K562 (cell line): ENCODE data around the gene OTOG. TPM values are rescaled to one million over a fixed set of nuclear protein-coding genes. Genes with fewer than 3 reads are reported as not detected.

Experiments used
- ATAC-seq: fragments of 200-7000 bp; cut with Tn5 transposase; 3 replicates; pipeline ENCODE4 v1.9.1; 2020; ENCODE audit warnings: moderate library complexity
- BruUV-seq: library from RNA; stranded (reverse); fragments of 400-500 nt; replicated peaks from 2 replicates; lab custom pipeline; 2021; lab: Mats Ljungman, UMichigan
- CTCF ChIA-PET: fragments of 300-600 bp; formaldehyde crosslinking; extraction: SDS; loops from one replicate; lab custom pipeline; 2021; ENCODE audit warnings: low intra/inter-chr PET ratio; lab: Yijun Ruan, JAX
- POLR2A ChIA-PET: fragments of 300-600, 350-650 bp; sonication (Branson Sonifier 250); formaldehyde crosslinking; extraction: SDS; loops from one replicate; lab custom pipeline; 2021; ENCODE audit warnings: antibody characterized with exemption, inconsistent platforms; lab: Yijun Ruan, JAX
- DNase-seq, 4 experiments: peaks; one replicate each; pipeline versions ENCODE4 v3.0.0 to v3.0.0-alpha.2; 2011 to 2018; ENCODE audit warnings: low spot score in 3 of 4, mixed read lengths in 3 of 4; ENCODE audit errors: extremely low read depth in 1 of 4
- FAIRE-seq: peaks from 2 replicates; lab custom pipeline; 2011; peaks lifted over from hg19 to GRCh38; lab: Jason Lieb, UNC
- H2AFZ ChIP-seq: 2 replicates; pipeline ENCODE4 v1.6.0; 2011; ENCODE audit warnings: low read depth, low read length, control low read depth, inconsistent platforms
- H3K27ac ChIP-seq: fragments of 200-600 bp; 3 replicates; pipeline ENCODE4 v1.8.0; 2011; ENCODE audit warnings: low read depth, mild to moderate bottlenecking, control low read depth, inconsistent platforms, low read length, moderate library complexity, mixed read lengths; ENCODE audit errors: extremely low read depth
- H3K27me3 ChIP-seq, 2 experiments: fragments of 300-600 bp in 1 of 2; 2 replicates in 1 of 2; 3 replicates in 1 of 2; pipeline versions ENCODE4 v1.6.0 to v1.8.0; 2011; ENCODE audit warnings: inconsistent platforms in 2 of 2, low read length in 2 of 2, mild to moderate bottlenecking in 1 of 2, mixed read lengths in 1 of 2, moderate library complexity in 1 of 2; ENCODE audit not compliant: control insufficient read depth in 2 of 2, insufficient read depth in 2 of 2
- H3K36me3 ChIP-seq: fragments of 300-600 bp; 3 replicates; pipeline ENCODE4 v1.8.0; 2011; ENCODE audit warnings: mild to moderate bottlenecking, low read length, inconsistent platforms; ENCODE audit not compliant: control insufficient read depth, insufficient read depth
- H3K4me1 ChIP-seq, 2 experiments: fragments of 200-600 bp in 1 of 2; replicated peaks in 1 of 2; 2 replicates in 1 of 2; 3 replicates in 1 of 2; pipeline versions ENCODE4 v1.5.1 to v1.8.0; 2011; ENCODE audit warnings: inconsistent platforms in 2 of 2, low read length in 2 of 2, mild to moderate bottlenecking in 1 of 2, mixed read lengths in 1 of 2, moderate library complexity in 1 of 2; ENCODE audit not compliant: control insufficient read depth in 2 of 2, insufficient read depth in 2 of 2
- H3K4me2 ChIP-seq: 2 replicates; pipeline ENCODE4 v1.6.1; 2011; ENCODE audit warnings: low read length, control low read depth, inconsistent platforms, mixed read lengths; ENCODE audit not compliant: insufficient read depth
- H3K4me3 ChIP-seq: fragments of 200-600 bp; sonication (generic), shearing (Covaris generic); 2 replicates; pipeline ENCODE4 v1.5.1; 2016; ENCODE audit warnings: control low read depth, inconsistent platforms
- H3K79me2 ChIP-seq: fragments of 200-600 bp; 3 replicates; pipeline ENCODE4 v1.8.0; 2011; ENCODE audit warnings: low read length, inconsistent platforms; ENCODE audit not compliant: control insufficient read depth, insufficient read depth
- H3K9ac ChIP-seq, 2 experiments: 2 replicates each; pipeline versions ENCODE4 v1.6.0 to v1.6.1; 2011; ENCODE audit warnings: low read depth in 2 of 2, low read length in 2 of 2, control low read depth in 1 of 2, inconsistent platforms in 1 of 2, mild to moderate bottlenecking in 1 of 2, mixed read lengths in 1 of 2; ENCODE audit not compliant: insufficient read depth in 1 of 2
- H3K9me1 ChIP-seq: one replicate; pipeline ENCODE4 v1.6.0; 2011; ENCODE audit warnings: inconsistent platforms, mild to moderate bottlenecking, low read length, moderate library complexity; ENCODE audit not compliant: control insufficient read depth, insufficient read depth
- H3K9me3 ChIP-seq: replicated peaks from 2 replicates; pipeline ENCODE4 v1.5.1; 2011; ENCODE audit warnings: low read depth, low read length, inconsistent platforms; ENCODE audit not compliant: control insufficient read depth, insufficient read depth
- H4K20me1 ChIP-seq: replicated peaks from 2 replicates; pipeline ENCODE4 v1.6.1; 2011; ENCODE audit warnings: low read length, inconsistent platforms, mixed read lengths; ENCODE audit not compliant: control insufficient read depth, insufficient read depth
- FOSL1 ChIP-seq: fragments of 200-800 bp; sonication (Bioruptor generic); conservative IDR thresholded peaks from 2 replicates; pipeline ENCODE4 v1.6.1; 2016; ENCODE audit warnings: missing genetic modification characterization, missing compliant biosample characterization
- FOXA3 ChIP-seq, 2 experiments: fragments of 450-650 bp in 1 of 2; sonication (generic) in 1 of 2; formaldehyde crosslinking; IDR thresholded peaks in 1 of 2; conservative IDR thresholded peaks in 1 of 2; 2 replicates each; pipeline versions ENCODE4 v1.4.0 to v1.8.0; 2020 to 2022; ENCODE audit warnings: mild to moderate bottlenecking in 2 of 2, missing genetic modification reagents in 1 of 2
- GTF2E2 ChIP-seq: fragments of 200-800 bp; sonication (Bioruptor generic); IDR thresholded peaks from 2 replicates; pipeline ENCODE4 v1.6.1; 2016; ENCODE audit warnings: missing genetic modification characterization, missing compliant biosample characterization
- HIVEP1 ChIP-seq: fragments of 250-450 bp; sonication (Bioruptor Pico); IDR thresholded peaks from 2 replicates; pipeline ENCODE4 v1.4.0; 2020; ENCODE audit warnings: mild to moderate bottlenecking
- JUND ChIP-seq, 2 experiments: IDR thresholded peaks; 2 replicates in 1 of 2; 3 replicates in 1 of 2; pipeline ENCODE4 v1.6.1; 2011; ENCODE audit warnings: borderline replicate concordance in 2 of 2, low read depth in 2 of 2, low read length in 2 of 2, improper control_type of control experiment in 1 of 2, missing biosample characterization in 1 of 2, missing genetic modification characterization in 1 of 2, missing genetic modification reagents in 1 of 2
- PCBP2 ChIP-seq: fragments of 200-400 bp; formaldehyde crosslinking; IDR thresholded peaks from 2 replicates; pipeline ENCODE4 v1.6.1; 2018; ENCODE audit warnings: low read length, low read depth, mild to moderate bottlenecking, moderate library complexity; ENCODE audit not compliant: poor library complexity, severe bottlenecking
- XRCC5 ChIP-seq: fragments of 200-400 bp; formaldehyde crosslinking; IDR thresholded peaks from 2 replicates; pipeline ENCODE4 v1.6.1; 2017; ENCODE audit warnings: low read depth, mild to moderate bottlenecking, low read length
- ZBTB17 ChIP-seq: fragments of 450-650 bp; formaldehyde crosslinking; IDR thresholded peaks from 2 replicates; pipeline ENCODE4 v1.4.0; 2020; ENCODE audit warnings: mild to moderate bottlenecking
- ZC3H8 ChIP-seq: fragments of 450-650 bp; IDR thresholded peaks from 2 replicates; pipeline ENCODE4 v1.6.1; 2017
- ZFPM2 ChIP-seq: fragments of 250-450 bp; sonication (Bioruptor Pico); IDR thresholded peaks from 2 replicates; pipeline ENCODE4 v1.5.1; 2022; ENCODE audit warnings: mild to moderate bottlenecking
- ZNF589 ChIP-seq: fragments of 200-800 bp; sonication (Bioruptor generic); IDR thresholded peaks from 2 replicates; pipeline ENCODE4 v1.6.1; 2016; ENCODE audit warnings: low read depth, missing genetic modification characterization, missing compliant biosample characterization
- ZNF79 ChIP-seq: fragments of 250-450 bp; sonication (Bioruptor Pico); IDR thresholded peaks from 2 replicates; pipeline ENCODE4 v1.4.0; 2020; ENCODE audit warnings: low read depth, mild to moderate bottlenecking, moderate library complexity
- WGBS: fragments of 100-300 bp; shearing (Covaris generic); methylation state at CpG from one replicate; pipeline ENCODE4 v1.1.6; 2016; ENCODE audit warnings: low coverage, mixed read lengths; ENCODE audit not compliant: insufficient coverage; ENCODE audit errors: missing lambda C conversion rate; 5-methylcytosine and 5-hydroxymethylcytosine counted together
- in situ Hi-C: fragments of 300-500 bp; cut with MboI; formaldehyde crosslinking; loops from 4 replicates; pipeline ENCODE4 v1.15.0; 2018; ENCODE audit warnings: inconsistent platforms, mixed read lengths
- intact Hi-C: fragments of 100-400 bp; cut with micrococcal nuclease; formaldehyde crosslinking; loops from 2 replicates; pipeline ENCODE4 v1.14.2; 2022
- polyA plus RNA-seq, 8 experiments: library from polyadenylated mRNA; depleted of rRNA in 4 of 8; stranded (reverse) in 5 of 8; unstranded in 3 of 8; fragments of >200 nt; fragmentation: Nextera tagmentation in 2 of 8; fragmentation: Illumina TruSeq in 1 of 8; extraction: Ambion mirVana in 2 of 8; extraction: Trizol in 1 of 8; gene quantifications; 2 replicates each; pipeline versions ENCODE4 v1.2.1 to v1.2.3, GENCODE V29; 2011 to 2014; ENCODE audit warnings: inconsistent platforms in 1 of 8, missing spikeins in 1 of 8
- total RNA-seq, 7 experiments: library from RNA; depleted of rRNA in 6 of 7; stranded (reverse); fragments of >200 nt in 6 of 7; fragmentation: Illumina TruSeq in 2 of 7; extraction: Trizol in 2 of 7; gene quantifications; 2 replicates each; pipeline versions ENCODE4 v1.2.1 to v1.2.3, GENCODE V29; 2011 to 2021; ENCODE audit warnings: low replicate concordance in 1 of 7
- TF ChIP-seq, protein P1 (sequence below): fragments of 250-450 bp; sonication (Bioruptor Pico); IDR thresholded peaks from 2 replicates; pipeline ENCODE4 v1.5.0; 2021; ENCODE audit warnings: mild to moderate bottlenecking, borderline replicate concordance
- TF ChIP-seq, protein P2 (sequence below): fragments of 150-350 bp; IDR thresholded peaks from 2 replicates; pipeline ENCODE4 v1.6.1; 2014; ENCODE audit warnings: low read depth, mild to moderate bottlenecking, low read length, borderline replicate concordance
- TF ChIP-seq, protein P3 (sequence below): fragments of 250-450 bp; sonication (Bioruptor Pico); IDR thresholded peaks from 2 replicates; pipeline ENCODE4 v1.5.0; 2020; ENCODE audit warnings: mild to moderate bottlenecking, borderline replicate concordance

The OTOG gene
- total and polyA plus RNA-seq, 9 of the 15 experiments (the other 6 are each of a cell fraction or from before 2014, with no cell fraction given): not detected

DNA sequence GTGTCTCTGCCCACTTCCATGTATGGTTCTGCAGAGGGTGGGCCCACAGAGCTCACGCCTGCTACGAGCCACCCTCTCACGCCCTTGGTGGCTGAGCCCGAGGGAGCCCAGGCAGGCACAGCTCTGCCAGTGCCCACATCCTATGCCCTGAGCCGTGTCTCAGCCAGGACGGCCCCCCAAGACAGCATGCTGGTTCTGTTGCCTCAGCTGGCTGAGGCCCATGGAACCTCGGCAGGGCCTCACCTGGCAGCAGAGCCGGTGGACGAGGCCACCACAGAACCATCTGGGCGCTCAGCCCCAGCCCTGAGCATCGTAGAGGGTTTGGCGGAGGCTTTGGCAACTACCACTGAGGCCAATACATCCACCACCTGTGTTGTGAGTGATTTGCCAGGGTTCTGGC is 64.0 kb downstream of the OTOG start:
- BruUV-seq: no TSS peak
- POLR2A ChIA-PET: no interaction called here
- Histone ChIP-seq H3K79me2 (no peaks in the 10 kb centered on the region), H3K36me3 (no peaks in the 10 kb centered on the region), H2AFZ (no peak overlapping the region), H3K4me2 (no peak overlapping the region), H3K27me3 (peaks cover 3 to 51% of the 10 kb centered on the region in 2 experiments; a peak in 3 of 5 replicates), H3K4me1 (peaks cover 0 to 3% of the 10 kb centered on the region in 2 experiments; a peak in 2 of 5 replicates), H3K27ac (no peak overlapping the region), H4K20me1 (0 out of 2 replicates have a peak, but pooled peaks cover 2% of the 10 kb centered on the region), H3K9me1 (no peaks in the 10 kb centered on the region), H3K9ac (no peak overlapping the region), H3K9me3 (no peaks in the 10 kb centered on the region), H3K4me3 (no peak overlapping the region)
- intact Hi-C loops (no loop called here), in situ Hi-C loops (no loop called here)
- ATAC-seq: no peak
- DNase-seq: no peak
- no peak for FAIRE-seq
- CTCF ChIA-PET: no interaction called here
- WGBS: 0% methylated on average over 11 of the region's 12 CpGs
- TF ChIP-seq ZBTB17 (CRISPR knock-in tag): no peak
- TF ChIP-seq ZC3H8: no peak
- no peak for TF ChIP-seq HIVEP1 (CRISPR knock-in tag)
- TF ChIP-seq, protein P1, sequence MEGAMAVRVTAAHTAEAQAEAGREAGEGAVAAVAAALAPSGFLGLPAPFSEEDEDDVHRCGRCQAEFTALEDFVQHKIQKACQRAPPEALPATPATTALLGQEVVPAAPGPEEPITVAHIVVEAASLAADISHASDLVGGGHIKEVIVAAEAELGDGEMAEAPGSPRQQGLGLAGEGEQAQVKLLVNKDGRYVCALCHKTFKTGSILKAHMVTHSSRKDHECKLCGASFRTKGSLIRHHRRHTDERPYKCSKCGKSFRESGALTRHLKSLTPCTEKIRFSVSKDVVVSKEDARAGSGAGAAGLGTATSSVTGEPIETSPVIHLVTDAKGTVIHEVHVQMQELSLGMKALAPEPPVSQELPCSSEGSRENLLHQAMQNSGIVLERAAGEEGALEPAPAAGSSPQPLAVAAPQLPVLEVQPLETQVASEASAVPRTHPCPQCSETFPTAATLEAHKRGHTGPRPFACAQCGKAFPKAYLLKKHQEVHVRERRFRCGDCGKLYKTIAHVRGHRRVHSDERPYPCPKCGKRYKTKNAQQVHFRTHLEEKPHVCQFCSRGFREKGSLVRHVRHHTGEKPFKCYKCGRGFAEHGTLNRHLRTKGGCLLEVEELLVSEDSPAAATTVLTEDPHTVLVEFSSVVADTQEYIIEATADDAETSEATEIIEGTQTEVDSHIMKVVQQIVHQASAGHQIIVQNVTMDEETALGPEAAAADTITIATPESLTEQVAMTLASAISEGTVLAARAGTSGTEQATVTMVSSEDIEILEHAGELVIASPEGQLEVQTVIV (CRISPR knock-in tag): no peak
- TF ChIP-seq ZFPM2 (CRISPR knock-in tag): no peak
- TF ChIP-seq ZNF79: no peak
- TF ChIP-seq PCBP2: no peak
- no peak for TF ChIP-seq FOXA3 (CRISPR knock-in tag; conservative IDR thresholded peaks at IDR 0.05 in 1 of 2, IDR thresholded peaks at IDR 0.05 in 1 of 2)
- no peak for TF ChIP-seq GTF2E2 (tag)
- TF ChIP-seq XRCC5: no peak
- TF ChIP-seq, protein P2, sequence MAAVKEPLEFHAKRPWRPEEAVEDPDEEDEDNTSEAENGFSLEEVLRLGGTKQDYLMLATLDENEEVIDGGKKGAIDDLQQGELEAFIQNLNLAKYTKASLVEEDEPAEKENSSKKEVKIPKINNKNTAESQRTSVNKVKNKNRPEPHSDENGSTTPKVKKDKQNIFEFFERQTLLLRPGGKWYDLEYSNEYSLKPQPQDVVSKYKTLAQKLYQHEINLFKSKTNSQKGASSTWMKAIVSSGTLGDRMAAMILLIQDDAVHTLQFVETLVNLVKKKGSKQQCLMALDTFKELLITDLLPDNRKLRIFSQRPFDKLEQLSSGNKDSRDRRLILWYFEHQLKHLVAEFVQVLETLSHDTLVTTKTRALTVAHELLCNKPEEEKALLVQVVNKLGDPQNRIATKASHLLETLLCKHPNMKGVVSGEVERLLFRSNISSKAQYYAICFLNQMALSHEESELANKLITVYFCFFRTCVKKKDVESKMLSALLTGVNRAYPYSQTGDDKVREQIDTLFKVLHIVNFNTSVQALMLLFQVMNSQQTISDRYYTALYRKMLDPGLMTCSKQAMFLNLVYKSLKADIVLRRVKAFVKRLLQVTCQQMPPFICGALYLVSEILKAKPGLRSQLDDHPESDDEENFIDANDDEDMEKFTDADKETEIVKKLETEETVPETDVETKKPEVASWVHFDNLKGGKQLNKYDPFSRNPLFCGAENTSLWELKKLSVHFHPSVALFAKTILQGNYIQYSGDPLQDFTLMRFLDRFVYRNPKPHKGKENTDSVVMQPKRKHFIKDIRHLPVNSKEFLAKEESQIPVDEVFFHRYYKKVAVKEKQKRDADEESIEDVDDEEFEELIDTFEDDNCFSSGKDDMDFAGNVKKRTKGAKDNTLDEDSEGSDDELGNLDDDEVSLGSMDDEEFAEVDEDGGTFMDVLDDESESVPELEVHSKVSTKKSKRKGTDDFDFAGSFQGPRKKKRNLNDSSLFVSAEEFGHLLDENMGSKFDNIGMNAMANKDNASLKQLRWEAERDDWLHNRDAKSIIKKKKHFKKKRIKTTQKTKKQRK: no peak
- no peak for TF ChIP-seq JUND (IDR thresholded peaks at IDR 0.05; ENCODE audit: borderline replicate concordance, low read depth, low read length)
- TF ChIP-seq JUND (tag; IDR thresholded peaks at IDR 0.05; ENCODE audit: borderline replicate concordance, low read depth, low read length): no peak
- TF ChIP-seq, protein P3, sequence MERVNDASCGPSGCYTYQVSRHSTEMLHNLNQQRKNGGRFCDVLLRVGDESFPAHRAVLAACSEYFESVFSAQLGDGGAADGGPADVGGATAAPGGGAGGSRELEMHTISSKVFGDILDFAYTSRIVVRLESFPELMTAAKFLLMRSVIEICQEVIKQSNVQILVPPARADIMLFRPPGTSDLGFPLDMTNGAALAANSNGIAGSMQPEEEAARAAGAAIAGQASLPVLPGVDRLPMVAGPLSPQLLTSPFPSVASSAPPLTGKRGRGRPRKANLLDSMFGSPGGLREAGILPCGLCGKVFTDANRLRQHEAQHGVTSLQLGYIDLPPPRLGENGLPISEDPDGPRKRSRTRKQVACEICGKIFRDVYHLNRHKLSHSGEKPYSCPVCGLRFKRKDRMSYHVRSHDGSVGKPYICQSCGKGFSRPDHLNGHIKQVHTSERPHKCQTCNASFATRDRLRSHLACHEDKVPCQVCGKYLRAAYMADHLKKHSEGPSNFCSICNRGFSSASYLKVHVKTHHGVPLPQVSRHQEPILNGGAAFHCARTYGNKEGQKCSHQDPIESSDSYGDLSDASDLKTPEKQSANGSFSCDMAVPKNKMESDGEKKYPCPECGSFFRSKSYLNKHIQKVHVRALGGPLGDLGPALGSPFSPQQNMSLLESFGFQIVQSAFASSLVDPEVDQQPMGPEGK (CRISPR knock-in tag): no peak
- no peak for TF ChIP-seq ZNF589 (CRISPR knock-in tag)
- no peak for TF ChIP-seq FOSL1 (tag)
